Natural killer cell (primary cell): Measurements from ENCODE around the gene AGR3. TPM values are rescaled to one million over a fixed set of nuclear protein-coding genes. Genes with fewer than 3 reads are reported as not detected.
"Not testable (repeated sequence)": the region's sequence is repeated elsewhere in the genome, so short reads cannot be mapped to it uniquely, and the experiment has no call there.

Experiments used
- ATAC-seq, 3 donors: fragments of 150-1000 bp in 2 of 3; fragments of 200-7000 bp in 1 of 3; cut with Tn5 transposase; 1 replicate in 1 of 3; 2 replicates in 2 of 3; pipeline ENCODE4 v1.10.0; 2021; ENCODE audit warnings: mild to moderate bottlenecking in 2 of 3, moderate library complexity in 2 of 3
- DNase-seq, 2 donors: peaks; one replicate each; pipeline versions ENCODE4 v3.0.0 to v3.0.0-alpha.2; 2013 to 2021; ENCODE audit warnings: mixed read lengths in 1 of 2
- H3K27ac ChIP-seq: one replicate; pipeline ENCODE4 v1.5.1; 2013; ENCODE audit warnings: mild to moderate bottlenecking, low read length
- H3K27me3 ChIP-seq: one replicate; pipeline ENCODE4 v1.6.1; 2013; ENCODE audit warnings: low read length; ENCODE audit not compliant: control insufficient read depth, insufficient read depth
- H3K36me3 ChIP-seq: one replicate; pipeline ENCODE4 v1.6.1; 2013; ENCODE audit warnings: low read length; ENCODE audit not compliant: control insufficient read depth, insufficient read depth
- H3K4me1 ChIP-seq: one replicate; pipeline ENCODE4 v1.6.1; 2013; ENCODE audit warnings: low read length; ENCODE audit not compliant: control insufficient read depth, insufficient read depth
- H3K4me3 ChIP-seq: one replicate; pipeline ENCODE4 v1.5.1; 2013; ENCODE audit warnings: low read length
- H3K9me3 ChIP-seq: one replicate; pipeline ENCODE4 v1.6.1; 2013; ENCODE audit warnings: low read length; ENCODE audit not compliant: control insufficient read depth, insufficient read depth
- H3K27ac Mint-ChIP-seq, 2 donors: one replicate each; pipeline ENCODE4 v1.8.0; 2022; ENCODE audit warnings: mild to moderate bottlenecking in 2 of 2, mixed read lengths in 2 of 2, moderate library complexity in 1 of 2
- H3K27me3 Mint-ChIP-seq, 2 donors: one replicate each; pipeline ENCODE4 v1.8.0; 2022; ENCODE audit warnings: low read depth in 2 of 2, mixed read lengths in 2 of 2
- H3K36me3 Mint-ChIP-seq: one replicate; pipeline ENCODE4 v1.8.0; 2022; ENCODE audit warnings: mixed read lengths
- H3K4me1 Mint-ChIP-seq, 2 donors: one replicate each; pipeline ENCODE4 v1.8.0; 2022; ENCODE audit warnings: mixed read lengths in 2 of 2
- H3K4me3 Mint-ChIP-seq: one replicate; pipeline ENCODE4 v1.8.0; 2022; ENCODE audit warnings: mild to moderate bottlenecking, moderate library complexity, mixed read lengths
- H3K9me3 Mint-ChIP-seq, 2 donors: one replicate each; pipeline ENCODE4 v1.8.0; 2022; ENCODE audit warnings: mixed read lengths in 2 of 2
- WGBS: methylation state at CpG from one replicate; pipeline ENCODE4 v1.1.7; 2013; ENCODE audit warnings: missing lambda C conversion rate; ENCODE audit not compliant: insufficient coverage; 5-methylcytosine and 5-hydroxymethylcytosine counted together
- intact Hi-C: fragments of 100-400 bp; cut with micrococcal nuclease; formaldehyde crosslinking; loops from one replicate; pipeline ENCODE4 v1.14.2; 2022
- total RNA-seq, 4 donors: library from RNA; stranded (reverse); fragments of 120-200 nt in 1 of 4; gene quantifications; one replicate each; pipeline versions ENCODE4 v1.2.3 to v1.2.4, GENCODE V29; 2013 to 2022
- TF ChIP-seq, protein P1 (sequence below): fragments of 200-600 bp; IDR thresholded peaks from one replicate; pipeline ENCODE4 v1.8.0; 2022; ENCODE audit warnings: antibody characterized with exemption

The AGR3 gene
- total RNA-seq, 3 donors from 2014 or later (not counting 1 experiment from before 2014, with no cell fraction given), result not detected

DNA sequence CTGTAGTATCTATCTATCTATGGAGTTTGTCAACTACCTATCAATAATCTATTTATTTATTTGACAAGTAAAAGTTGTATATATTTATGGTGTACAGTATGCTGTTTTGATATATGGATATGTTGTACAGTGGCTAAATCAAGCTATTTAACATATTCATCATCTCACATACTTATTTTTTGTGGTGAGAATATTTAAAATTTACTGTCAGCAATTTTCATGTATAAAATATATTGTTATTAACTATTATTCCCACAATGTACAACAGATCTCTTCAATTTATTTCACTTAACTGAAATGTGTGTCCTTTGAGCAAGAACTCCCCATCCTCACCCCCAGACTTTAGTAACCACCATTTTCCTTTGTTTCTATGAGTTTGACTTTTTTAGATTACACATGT, 14.5 kb downstream of the AGR3 start:
- H3K27me3 ChIP-seq, result no peaks in the 10 kb centered on the region
- no peaks in the 10 kb centered on the region for H3K4me1 ChIP-seq
- no peaks in the 10 kb centered on the region for H3K36me3 ChIP-seq
- ATAC-seq (no peak), DNase-seq (no peak)
- no peak overlapping the region for H3K4me3 Mint-ChIP-seq
- no peaks in the 10 kb centered on the region for H3K4me1 Mint-ChIP-seq
- H3K27me3 Mint-ChIP-seq, result peaks cover 4 to 19% of the 10 kb centered on the region in 2 donors
- H3K36me3 Mint-ChIP-seq, result no peaks in the 10 kb centered on the region
- H3K27ac ChIP-seq, result no peak overlapping the region
- H3K9me3 ChIP-seq, result no peaks in the 10 kb centered on the region
- no peak overlapping the region for H3K27ac Mint-ChIP-seq
- H3K4me3 ChIP-seq, result no peak overlapping the region
- peaks cover 0 to 2% of the 10 kb centered on the region in 2 donors for H3K9me3 Mint-ChIP-seq
- TF ChIP-seq, protein P1, sequence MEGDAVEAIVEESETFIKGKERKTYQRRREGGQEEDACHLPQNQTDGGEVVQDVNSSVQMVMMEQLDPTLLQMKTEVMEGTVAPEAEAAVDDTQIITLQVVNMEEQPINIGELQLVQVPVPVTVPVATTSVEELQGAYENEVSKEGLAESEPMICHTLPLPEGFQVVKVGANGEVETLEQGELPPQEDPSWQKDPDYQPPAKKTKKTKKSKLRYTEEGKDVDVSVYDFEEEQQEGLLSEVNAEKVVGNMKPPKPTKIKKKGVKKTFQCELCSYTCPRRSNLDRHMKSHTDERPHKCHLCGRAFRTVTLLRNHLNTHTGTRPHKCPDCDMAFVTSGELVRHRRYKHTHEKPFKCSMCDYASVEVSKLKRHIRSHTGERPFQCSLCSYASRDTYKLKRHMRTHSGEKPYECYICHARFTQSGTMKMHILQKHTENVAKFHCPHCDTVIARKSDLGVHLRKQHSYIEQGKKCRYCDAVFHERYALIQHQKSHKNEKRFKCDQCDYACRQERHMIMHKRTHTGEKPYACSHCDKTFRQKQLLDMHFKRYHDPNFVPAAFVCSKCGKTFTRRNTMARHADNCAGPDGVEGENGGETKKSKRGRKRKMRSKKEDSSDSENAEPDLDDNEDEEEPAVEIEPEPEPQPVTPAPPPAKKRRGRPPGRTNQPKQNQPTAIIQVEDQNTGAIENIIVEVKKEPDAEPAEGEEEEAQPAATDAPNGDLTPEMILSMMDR, result no peak
- intact Hi-C loops, result no loop called here

DNA sequence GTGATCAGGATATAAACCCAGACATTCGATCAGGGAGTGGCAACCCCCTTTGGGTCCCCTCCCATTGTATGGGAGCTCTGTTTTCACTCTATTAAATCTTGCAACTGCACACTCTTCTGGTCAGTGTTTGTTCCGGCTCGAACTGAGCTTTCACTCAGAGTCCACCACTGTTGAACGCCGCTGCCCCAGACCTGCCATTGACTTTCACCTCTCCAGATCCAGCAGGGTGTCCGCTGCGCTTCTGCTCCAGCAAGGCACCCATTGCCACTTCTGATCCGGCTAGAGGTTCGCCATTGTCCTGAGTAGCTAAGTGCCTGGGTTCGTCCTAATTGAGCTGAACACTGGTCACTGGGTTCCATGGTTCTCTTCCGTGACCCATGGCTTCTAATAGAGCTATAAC, 28.6 kb downstream of the AGR3 start:
- 93% methylated on average over 11 of the region's 11 CpGs for WGBS
- H3K36me3 ChIP-seq, H3K9me3 ChIP-seq, H3K27me3 Mint-ChIP-seq, H3K36me3 Mint-ChIP-seq, H3K4me3 Mint-ChIP-seq, ATAC-seq, H3K4me3 ChIP-seq, H3K27ac ChIP-seq, H3K27me3 ChIP-seq, H3K4me1 ChIP-seq, H3K9me3 Mint-ChIP-seq, H3K4me1 Mint-ChIP-seq, DNase-seq, intact Hi-C loops, H3K27ac Mint-ChIP-seq: not testable (repeated sequence)

DNA sequence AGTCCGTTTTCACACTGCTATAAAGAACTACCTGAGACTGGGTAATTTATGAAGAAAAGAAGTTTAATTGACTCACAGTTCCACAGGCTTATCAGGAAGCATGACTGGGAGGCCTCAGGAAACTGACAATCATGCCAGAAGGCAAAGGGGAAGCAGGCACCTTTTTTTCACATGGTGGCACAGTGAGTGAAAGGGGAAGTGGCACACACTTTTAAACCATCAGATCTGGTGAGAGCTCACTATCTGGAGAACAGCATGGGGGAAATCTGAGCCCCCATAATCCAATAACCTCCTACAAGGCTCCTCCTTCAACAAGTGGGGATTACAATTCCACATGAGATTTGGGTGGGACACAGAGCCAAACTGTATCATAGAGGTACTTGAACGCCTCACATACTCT, 30.0 kb downstream of the AGR3 start:
- H3K4me1 ChIP-seq, result peaks cover 4% of the 10 kb centered on the region
- H3K27ac ChIP-seq, result no peak overlapping the region
- TF ChIP-seq, protein P1, result no peak
- no peak overlapping the region for H3K4me3 ChIP-seq
- H3K36me3 Mint-ChIP-seq, result no peaks in the 10 kb centered on the region
- ATAC-seq, result peak in 1 of 3 donors; percentile 45
- no peaks in the 10 kb centered on the region for H3K27me3 ChIP-seq
- H3K4me3 Mint-ChIP-seq, result no peak overlapping the region
- 60% methylated on average over 1 of the region's 2 CpGs for WGBS
- H3K36me3 ChIP-seq, result no peaks in the 10 kb centered on the region
- no peaks in the 10 kb centered on the region for H3K9me3 ChIP-seq
- peaks cover 8% of the 10 kb centered on the region in 2 donors for H3K4me1 Mint-ChIP-seq
- DNase-seq, result no peak
- intact Hi-C loops, result no loop called here
- H3K27ac Mint-ChIP-seq, result no peak overlapping the region
- peaks cover 6 to 12% of the 10 kb centered on the region in 2 donors for H3K27me3 Mint-ChIP-seq
- no peaks in the 10 kb centered on the region for H3K9me3 Mint-ChIP-seq

DNA sequence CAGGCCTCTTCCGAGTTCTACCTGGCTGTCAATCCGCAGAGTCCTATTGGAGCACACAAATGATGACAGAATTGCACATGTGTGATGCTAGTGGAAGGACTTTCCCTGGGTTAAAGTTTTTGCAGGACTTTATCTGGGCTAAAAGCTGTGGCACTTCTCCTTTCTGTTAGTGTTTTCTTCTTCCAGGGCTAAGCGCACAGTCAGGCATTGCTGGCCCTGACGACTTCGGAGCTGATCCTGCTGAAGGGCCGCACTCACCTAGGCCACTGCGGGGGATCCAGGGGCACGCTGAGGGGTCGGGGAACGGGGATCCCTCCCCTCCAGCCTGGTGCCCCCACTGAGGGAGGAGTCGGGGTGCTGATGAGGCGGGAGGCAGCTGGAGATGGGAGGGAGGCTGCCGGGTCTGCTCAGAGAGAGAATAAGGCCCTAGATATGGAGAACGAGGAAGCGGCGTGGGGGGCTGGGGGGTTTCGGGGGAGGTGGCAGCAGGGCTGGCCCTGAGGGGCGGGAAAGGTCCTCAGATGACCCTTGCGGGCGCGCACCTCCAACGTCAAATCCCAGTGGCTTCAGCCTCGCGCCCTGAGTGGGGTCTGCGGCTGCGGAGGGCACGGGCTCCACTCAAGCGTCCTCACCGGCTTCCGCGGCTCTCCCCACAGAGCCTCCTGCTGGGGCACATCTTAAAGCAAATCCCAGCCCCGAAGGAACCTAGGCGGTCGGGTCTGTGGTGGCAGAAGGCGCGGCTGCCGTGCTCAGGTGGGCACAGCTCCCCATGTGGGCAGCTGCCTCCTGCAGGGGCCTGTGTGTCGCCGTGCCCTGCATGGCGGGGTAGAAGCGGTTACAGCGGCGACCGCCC, 30.9 kb downstream of the AGR3 start:
- no peak for DNase-seq
- H3K27me3 Mint-ChIP-seq, result peaks cover 6 to 20% of the 10 kb centered on the region in 2 donors
- intact Hi-C loops, result no loop called here

More for the DNA sequence above, 30.9 kb downstream of the AGR3 start:
- TF ChIP-seq, protein P1, result no peak
- H3K4me1 ChIP-seq, result peaks cover 4% of the 10 kb centered on the region
- no peak overlapping the region for H3K4me3 ChIP-seq
- Mint-ChIP-seq H3K36me3 (no peaks in the 10 kb centered on the region), H3K27ac (no peak overlapping the region), H3K4me3 (peak overlapping the region; percentile 43), H3K9me3 (no peaks in the 10 kb centered on the region), H3K4me1 (peaks cover 8% of the 10 kb centered on the region in 2 donors)
- WGBS, result 49% methylated on average over 44 of the region's 44 CpGs
- ATAC-seq, result peak in 1 of 3 donors; percentile 66
- H3K36me3 ChIP-seq, result no peaks in the 10 kb centered on the region
- no peak overlapping the region for H3K27ac ChIP-seq
- no peaks in the 10 kb centered on the region for H3K9me3 ChIP-seq
- H3K27me3 ChIP-seq, result no peaks in the 10 kb centered on the region
